Activated CD4-positive, alpha-beta memory T cell treated with anti-CD3 and anti-CD28 coated beads for 36 hours (primary cell): Measurements from ENCODE around the gene CAMTA1. TPM values are rescaled to one million over a fixed set of nuclear protein-coding genes. Genes with fewer than 3 reads are reported as not detected.

ENCODE experiments used
- CTCF ChIA-PET: fragments of 350-600 bp; sonication (Branson Sonifier 250); formaldehyde crosslinking; loops from one replicate; lab custom pipeline; 2021; ENCODE audit warnings: antibody characterized with exemption, inconsistent platforms; lab: Charles Lee
- POLR2A ChIA-PET: fragments of 350-600 bp; sonication (Branson Sonifier 250); formaldehyde crosslinking; loops from one replicate; lab custom pipeline; 2021; ENCODE audit warnings: antibody characterized with exemption; lab: Charles Lee
- DNase-seq: peaks from one replicate; pipeline ENCODE4 v3.0.0-alpha.2; 2020
- H3K27ac Mint-ChIP-seq: one replicate; pipeline ENCODE4 v1.8.0; 2021; ENCODE audit warnings: mixed read lengths
- H3K27me3 Mint-ChIP-seq: one replicate; pipeline ENCODE4 v1.8.0; 2021; ENCODE audit warnings: mixed read lengths
- H3K36me3 Mint-ChIP-seq: one replicate; pipeline ENCODE4 v1.8.0; 2021; ENCODE audit warnings: mixed read lengths
- H3K4me1 Mint-ChIP-seq: one replicate; pipeline ENCODE4 v1.8.0; 2021; ENCODE audit warnings: low read depth, mixed read lengths
- H3K4me3 Mint-ChIP-seq: one replicate; pipeline ENCODE4 v1.8.0; 2021; ENCODE audit warnings: mild to moderate bottlenecking, mixed read lengths
- H3K9me3 Mint-ChIP-seq: one replicate; pipeline ENCODE4 v1.8.0; 2021; ENCODE audit warnings: mixed read lengths
- intact Hi-C: fragments of 100-400 bp; cut with micrococcal nuclease; formaldehyde crosslinking; loops from one replicate; pipeline ENCODE4 v1.15.1; 2023
- total RNA-seq, 2 experiments: library from RNA; stranded (reverse); gene quantifications; one replicate each; pipeline ENCODE4 v1.2.3, GENCODE V29; 2021

CAMTA1 gene
- total RNA-seq, 2 experiments from 2014 or later, result 64.7 to 68.9 TPM

DNA sequence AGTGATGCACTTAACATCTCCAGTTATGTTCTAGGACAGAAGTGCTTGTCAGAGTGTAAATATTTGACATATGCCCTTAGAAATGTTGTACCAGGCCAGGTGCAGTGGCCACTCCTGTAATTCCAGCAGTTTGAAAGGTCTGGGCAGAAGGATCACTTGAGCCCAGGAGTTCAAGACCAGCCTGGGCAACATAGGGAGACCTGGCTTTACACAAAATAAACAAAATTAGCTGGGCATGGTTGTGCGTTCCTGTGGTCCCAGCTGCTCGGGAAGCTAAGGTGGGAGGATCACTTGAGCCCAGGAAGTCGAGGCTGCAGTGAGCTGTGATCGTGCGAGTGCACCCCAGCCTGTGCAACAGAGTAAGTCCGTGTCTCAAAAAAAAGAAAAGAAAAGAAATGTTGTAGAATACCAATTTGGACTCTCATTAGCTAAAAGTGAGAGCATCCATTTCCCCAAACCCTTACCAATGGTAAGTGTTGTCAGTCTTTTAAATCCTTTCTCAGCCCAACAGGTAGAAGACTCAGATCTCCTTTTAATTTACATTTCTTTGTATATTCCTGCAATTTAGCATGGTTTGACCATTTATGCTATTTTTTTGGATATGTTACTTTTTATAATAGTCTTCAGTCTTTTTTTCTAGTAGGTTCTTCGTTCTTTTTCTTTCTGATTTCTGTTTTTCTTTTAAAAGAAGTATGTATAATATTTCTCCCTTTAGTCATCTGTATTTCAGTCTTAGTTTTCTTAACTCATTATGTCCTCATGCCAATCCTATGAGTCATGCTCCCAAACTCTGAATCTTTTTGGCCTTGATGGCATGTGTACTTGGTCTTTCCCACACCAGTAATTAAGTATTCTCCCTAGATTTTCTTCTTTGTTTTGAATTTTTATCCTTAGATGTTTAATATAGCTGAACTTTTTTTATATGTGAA, 74.4 kb downstream of the CAMTA1 start:
- Mint-ChIP-seq H3K36me3 (peaks cover 8% of the 10 kb centered on the region), H3K9me3 (no peaks in the 10 kb centered on the region), H3K4me1 (peaks cover 19% of the 10 kb centered on the region), H3K4me3 (no peak overlapping the region), H3K27ac (peak overlapping the region; percentile 44), H3K27me3 (no peaks in the 10 kb centered on the region)
- ChIA-PET CTCF (no interaction called here), POLR2A (interaction anchor here (0.6 to 1.5 kb wide), 2 partner anchors 115 to 254 kb away, joined by 3 to 4 read pairs; no protein-coding TSS in a partner anchor)
- intact Hi-C loops, result no loop called here
- DNase-seq, result no peak

DNA sequence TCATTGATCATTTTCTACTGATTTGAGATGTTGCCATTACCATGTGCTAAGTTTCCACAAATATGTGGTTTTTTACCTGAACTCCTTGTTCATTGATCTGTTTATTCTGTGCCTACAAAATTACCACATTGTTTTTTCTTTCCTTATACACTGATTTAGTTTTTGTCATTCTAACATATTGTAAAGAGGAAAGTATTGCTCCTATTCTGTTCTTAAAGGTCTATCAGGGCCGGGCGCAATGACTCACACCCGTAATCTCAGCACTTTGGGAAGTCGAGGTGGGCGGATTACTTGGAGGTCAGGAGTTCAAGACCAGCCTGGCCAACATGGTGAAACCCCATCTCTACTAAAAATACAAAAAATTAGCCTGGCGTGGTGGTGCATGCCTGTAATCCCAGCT, 75.1 kb downstream of the CAMTA1 start:
- Mint-ChIP-seq H3K4me1 (peaks cover 19% of the 10 kb centered on the region), H3K4me3 (no peak overlapping the region), H3K36me3 (peaks cover 8% of the 10 kb centered on the region), H3K9me3 (no peaks in the 10 kb centered on the region), H3K27ac (no peak overlapping the region), H3K27me3 (no peaks in the 10 kb centered on the region)
- ChIA-PET CTCF (no interaction called here), POLR2A (interaction anchor here (1.5 kb wide), 1 partner anchor 115 kb away, joined by 4 read pairs; no protein-coding TSS in a partner anchor)
- peak; percentile 18 for DNase-seq
- intact Hi-C loops, result no loop called here

DNA sequence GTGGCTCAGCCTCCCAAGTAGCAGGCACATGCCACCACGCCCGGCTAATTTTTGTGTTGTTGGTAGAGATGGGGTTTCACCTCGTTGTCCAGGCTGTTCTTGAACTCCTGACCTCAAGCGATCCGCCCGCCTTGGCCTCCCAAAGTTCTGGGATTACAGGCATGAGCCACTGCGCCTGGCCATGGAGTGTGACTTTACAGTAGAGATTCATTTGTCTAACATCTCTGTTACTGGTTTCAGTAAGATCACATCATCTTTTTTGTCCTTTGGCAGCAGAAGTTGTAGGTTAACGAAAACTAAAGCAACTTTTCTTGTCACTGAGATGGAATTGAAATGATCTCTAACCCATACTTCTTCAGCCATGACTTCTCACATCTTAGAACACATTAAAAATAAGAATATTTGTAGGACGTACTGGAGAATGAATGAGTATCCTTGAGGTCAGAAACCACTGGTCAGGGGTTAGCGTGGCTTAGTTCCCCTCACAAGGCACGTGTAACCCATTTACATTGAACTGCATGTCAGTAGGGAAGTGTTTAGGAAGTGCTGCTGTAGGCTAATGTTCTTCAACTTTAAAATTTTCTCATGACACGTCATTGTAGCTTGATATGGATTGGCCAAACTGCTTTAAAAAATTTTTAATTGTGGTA, 75.9 kb downstream of the CAMTA1 start:
- no peaks in the 10 kb centered on the region for H3K9me3 Mint-ChIP-seq

DNA sequence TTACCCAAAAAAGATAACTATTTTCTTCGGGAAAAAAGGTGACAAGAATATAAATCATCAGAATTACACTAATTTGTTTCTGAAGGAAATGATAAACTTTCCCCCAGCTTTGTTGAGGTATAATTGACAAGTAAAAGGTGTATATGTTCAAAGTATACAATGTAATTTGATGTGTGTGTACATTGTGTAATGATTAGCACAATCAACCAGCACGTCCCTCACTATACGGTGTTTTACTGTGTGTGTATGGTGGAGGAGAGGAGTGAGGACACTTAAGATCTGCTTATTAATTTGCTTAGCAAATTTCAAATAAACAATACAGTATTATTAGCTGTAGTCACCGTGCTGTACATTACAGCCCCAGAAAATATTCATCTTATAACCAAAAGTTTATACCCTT, 77.7 kb downstream of the CAMTA1 start:
- Mint-ChIP-seq H3K36me3 (peaks cover 8% of the 10 kb centered on the region), H3K9me3 (no peaks in the 10 kb centered on the region), H3K27me3 (no peaks in the 10 kb centered on the region), H3K27ac (no peak overlapping the region), H3K4me3 (no peak overlapping the region), H3K4me1 (peaks cover 27% of the 10 kb centered on the region)
- POLR2A ChIA-PET, result no interaction called here
- DNase-seq, result no peak
- CTCF ChIA-PET, result interaction anchor here (0.9 kb wide), 1 partner anchor 78 kb away, joined by 3 read pairs; the partner anchor contains the start of gene CAMTA1
- intact Hi-C loops, result no loop called here

More for the DNA sequence above, 75.9 kb downstream of the CAMTA1 start:
- intact Hi-C loops, result no loop called here
- Mint-ChIP-seq H3K27ac (no peak overlapping the region), H3K27me3 (no peaks in the 10 kb centered on the region), H3K4me1 (peaks cover 22% of the 10 kb centered on the region), H3K36me3 (peaks cover 8% of the 10 kb centered on the region), H3K4me3 (no peak overlapping the region)
- no peak for DNase-seq
- POLR2A ChIA-PET, result no interaction called here
- CTCF ChIA-PET, result no interaction called here

DNA sequence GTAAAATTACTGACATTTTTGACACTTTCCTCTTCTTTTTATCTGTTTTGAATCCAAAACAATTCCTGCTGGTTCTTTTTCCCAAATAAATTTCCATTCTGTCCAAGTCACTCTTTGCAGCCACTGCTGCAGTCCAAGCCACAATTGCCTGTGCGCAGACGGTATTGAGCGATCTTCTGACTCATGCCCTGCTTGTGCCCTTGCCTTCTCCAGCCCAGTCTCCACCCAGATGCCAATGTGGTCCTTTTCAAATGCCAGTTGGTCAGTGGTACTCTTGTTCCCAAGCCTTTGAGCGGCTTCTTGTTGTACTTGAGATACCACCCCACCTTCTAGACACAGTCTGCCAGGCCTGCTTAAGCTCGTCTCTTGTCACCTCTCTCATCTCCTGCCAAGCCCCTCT, 78.9 kb downstream of the CAMTA1 start:
- no peaks in the 10 kb centered on the region for H3K9me3 Mint-ChIP-seq
- no peak for DNase-seq
- no peak overlapping the region for H3K4me3 Mint-ChIP-seq
- H3K27me3 Mint-ChIP-seq, result no peaks in the 10 kb centered on the region
- intact Hi-C loops, result no loop called here
- no peak overlapping the region for H3K27ac Mint-ChIP-seq
- CTCF ChIA-PET, result no interaction called here
- H3K36me3 Mint-ChIP-seq, result peaks cover 8% of the 10 kb centered on the region
- H3K4me1 Mint-ChIP-seq, result peaks cover 33% of the 10 kb centered on the region
- POLR2A ChIA-PET, result no interaction called here

DNA sequence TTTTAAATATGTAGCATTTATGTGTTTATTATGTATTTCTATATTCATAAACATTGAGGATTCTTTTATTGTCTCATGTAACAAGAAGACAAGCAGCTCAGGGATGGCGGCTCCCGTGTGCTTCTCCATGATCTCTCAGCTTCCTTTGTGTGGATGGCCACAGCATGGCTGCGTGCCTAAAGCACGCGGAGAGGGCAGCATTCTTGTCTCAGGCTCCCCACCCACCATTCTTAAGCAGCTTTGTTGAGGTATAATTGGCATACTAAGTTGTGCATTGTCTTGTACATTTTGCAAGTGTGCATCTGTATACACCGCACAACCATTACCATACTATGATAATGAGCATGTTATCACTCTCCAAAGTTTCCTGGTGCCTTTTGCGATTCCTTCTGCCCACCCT, 81.6 kb downstream of the CAMTA1 start:
- ChIA-PET CTCF (no interaction called here), POLR2A (no interaction called here)
- no peak overlapping the region for H3K4me3 Mint-ChIP-seq
- intact Hi-C loops, result no loop called here
- no peak overlapping the region for H3K27ac Mint-ChIP-seq
- H3K9me3 Mint-ChIP-seq, result no peaks in the 10 kb centered on the region
- H3K36me3 Mint-ChIP-seq, result peaks cover 5% of the 10 kb centered on the region
- no peak for DNase-seq
- H3K4me1 Mint-ChIP-seq, result peaks cover 18% of the 10 kb centered on the region
- no peaks in the 10 kb centered on the region for H3K27me3 Mint-ChIP-seq

DNA sequence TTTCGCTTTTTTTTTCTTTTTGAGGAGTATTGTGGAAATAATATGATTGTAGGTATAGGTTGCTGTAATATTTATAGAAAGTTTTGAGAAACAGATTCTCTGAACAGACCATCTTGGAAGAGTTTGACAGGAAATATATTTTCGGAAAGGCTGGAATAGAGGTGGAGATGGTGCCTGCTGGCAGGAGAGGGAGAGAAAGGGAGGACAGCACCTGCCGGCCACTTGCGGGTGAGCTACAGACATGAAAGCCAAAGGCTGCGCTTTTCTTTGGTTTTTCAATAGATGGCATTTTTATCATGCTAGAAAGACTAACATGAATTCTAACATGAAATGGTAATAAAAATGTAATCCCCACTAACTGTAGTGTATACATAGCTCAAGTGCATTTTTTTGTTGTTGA, 82.1 kb downstream of the CAMTA1 start:
- H3K4me3 Mint-ChIP-seq, result no peak overlapping the region
- H3K4me1 Mint-ChIP-seq, result peaks cover 21% of the 10 kb centered on the region
- DNase-seq, result no peak
- peaks cover 5% of the 10 kb centered on the region for H3K36me3 Mint-ChIP-seq
- intact Hi-C loops, result no loop called here
- ChIA-PET POLR2A (no interaction called here), CTCF (no interaction called here)
- no peaks in the 10 kb centered on the region for H3K9me3 Mint-ChIP-seq
- no peak overlapping the region for H3K27ac Mint-ChIP-seq
- H3K27me3 Mint-ChIP-seq, result no peaks in the 10 kb centered on the region

DNA sequence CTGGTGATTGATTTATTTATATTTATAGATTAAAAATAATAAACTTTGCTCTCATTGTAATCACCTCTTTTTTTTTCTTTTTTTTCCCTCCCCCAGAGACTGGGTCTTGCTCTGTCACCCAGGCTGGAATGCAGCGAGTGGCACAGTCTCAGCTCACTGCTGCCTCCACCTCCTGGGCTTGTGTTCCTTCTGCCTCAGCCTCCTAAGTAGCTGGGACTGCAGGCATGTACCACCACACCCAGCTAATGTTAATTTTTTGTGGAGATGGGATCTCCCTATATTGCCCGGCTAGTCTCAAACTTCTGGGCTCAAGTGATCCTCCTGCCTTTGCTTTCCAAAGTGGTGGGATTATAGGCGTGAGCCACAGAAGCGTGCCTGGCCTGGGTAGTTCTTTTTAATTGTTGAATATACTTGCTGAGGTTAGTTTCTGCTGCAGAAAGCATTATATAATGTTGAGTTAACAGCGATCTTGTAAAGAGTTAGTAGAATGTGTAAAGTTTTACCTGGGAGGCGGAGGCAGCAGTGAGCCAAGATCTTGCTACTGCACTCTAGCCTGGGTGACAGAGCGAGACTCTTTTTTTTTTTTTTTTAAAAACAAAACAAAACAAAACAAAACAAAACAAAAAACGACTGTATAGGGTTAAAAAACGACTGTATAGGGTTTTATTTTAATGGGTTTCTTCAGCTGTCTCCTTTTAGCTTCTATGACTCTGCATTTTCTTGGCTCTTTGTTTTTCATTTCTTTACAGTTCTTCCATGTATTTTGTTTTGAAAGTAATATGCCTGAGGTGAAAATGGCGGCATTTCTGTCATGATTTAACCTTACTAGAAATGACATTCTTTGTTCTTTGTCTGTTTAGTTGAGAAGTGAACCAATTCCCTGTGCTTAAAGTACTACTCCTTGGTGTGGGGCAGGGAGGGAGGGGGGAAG, 82.7 kb downstream of the CAMTA1 start:
- Mint-ChIP-seq H3K27ac (no peak overlapping the region), H3K9me3 (no peaks in the 10 kb centered on the region), H3K4me1 (peaks cover 27% of the 10 kb centered on the region), H3K36me3 (peaks cover 5% of the 10 kb centered on the region), H3K27me3 (no peaks in the 10 kb centered on the region), H3K4me3 (no peak overlapping the region)
- ChIA-PET POLR2A (no interaction called here), CTCF (interaction anchor here (0.6 to 1.1 kb wide), 3 partner anchors 12 to 148 kb away, joined by 3 read pairs; no protein-coding TSS in a partner anchor)
- no peak for DNase-seq
- intact Hi-C loops, result no loop called here

DNA sequence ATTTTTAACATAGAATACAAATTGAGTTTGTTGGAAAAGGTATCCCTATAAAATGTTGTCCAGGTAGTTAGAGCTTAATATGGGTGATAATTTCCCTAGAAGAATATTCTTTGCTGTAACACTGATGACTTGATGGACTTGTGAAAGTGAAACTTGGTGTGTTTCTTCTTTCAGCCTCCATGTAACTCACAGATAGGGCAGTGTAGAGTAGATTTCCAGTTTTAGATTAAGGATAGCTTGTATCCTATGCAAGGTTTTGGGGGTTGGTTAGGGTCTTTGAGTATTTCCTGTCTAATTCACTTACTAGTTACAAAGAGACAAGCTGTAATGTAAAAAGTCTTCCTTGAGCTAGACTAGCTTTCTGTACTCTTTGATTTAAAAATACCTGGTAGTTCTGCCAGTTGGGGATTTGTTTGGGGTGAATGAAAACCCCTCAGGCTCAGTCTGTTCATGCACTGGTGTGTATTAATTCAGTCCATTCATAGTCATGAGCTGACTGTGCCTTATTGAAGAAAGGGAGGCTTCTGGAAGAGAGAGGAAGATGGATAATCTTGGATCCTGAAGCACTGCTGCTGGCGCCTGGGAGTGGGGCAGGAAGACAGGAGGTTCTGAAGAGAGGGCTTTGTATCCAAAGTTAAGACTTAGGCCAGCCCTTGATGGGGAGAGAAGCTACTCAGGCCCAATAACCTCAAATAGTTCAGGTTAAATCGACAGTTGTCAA, 83.6 kb downstream of the CAMTA1 start:
- H3K36me3 Mint-ChIP-seq, result peaks cover 5% of the 10 kb centered on the region
- no peak overlapping the region for H3K27ac Mint-ChIP-seq
- ChIA-PET POLR2A (no interaction called here), CTCF (interaction anchor here (0.6 to 1.1 kb wide), 3 partner anchors 11 to 149 kb away, joined by 3 read pairs; no protein-coding TSS in a partner anchor)
- no peaks in the 10 kb centered on the region for H3K27me3 Mint-ChIP-seq
- peaks cover 27% of the 10 kb centered on the region for H3K4me1 Mint-ChIP-seq
- intact Hi-C loops, result no loop called here
- H3K9me3 Mint-ChIP-seq, result no peaks in the 10 kb centered on the region
- H3K4me3 Mint-ChIP-seq, result no peak overlapping the region
- no peak for DNase-seq

DNA sequence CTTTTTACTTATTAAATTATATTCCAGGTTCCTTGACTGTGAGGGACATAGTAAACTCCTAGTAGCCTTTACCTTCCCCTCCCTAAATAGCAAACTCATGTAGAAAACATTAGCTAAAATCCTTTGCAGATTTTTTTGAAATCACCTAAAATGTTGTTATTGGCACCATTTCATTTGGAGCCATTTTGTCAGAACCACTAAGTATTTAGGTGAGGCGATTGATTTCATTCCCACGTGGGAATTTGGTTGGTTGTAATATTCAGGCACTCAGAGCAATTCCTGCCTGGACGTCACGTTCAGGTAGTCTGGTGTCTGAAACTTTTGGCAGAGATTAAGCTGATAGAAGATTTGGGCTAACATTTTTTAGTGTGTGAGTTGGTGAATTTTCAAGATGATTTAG, 84.3 kb downstream of the CAMTA1 start:
- no peak overlapping the region for H3K4me3 Mint-ChIP-seq
- CTCF ChIA-PET, result interaction anchor here (1.0 to 1.9 kb wide), 2 partner anchors 21 to 150 kb away, joined by 3 to 7 read pairs; no protein-coding TSS in a partner anchor

DNA sequence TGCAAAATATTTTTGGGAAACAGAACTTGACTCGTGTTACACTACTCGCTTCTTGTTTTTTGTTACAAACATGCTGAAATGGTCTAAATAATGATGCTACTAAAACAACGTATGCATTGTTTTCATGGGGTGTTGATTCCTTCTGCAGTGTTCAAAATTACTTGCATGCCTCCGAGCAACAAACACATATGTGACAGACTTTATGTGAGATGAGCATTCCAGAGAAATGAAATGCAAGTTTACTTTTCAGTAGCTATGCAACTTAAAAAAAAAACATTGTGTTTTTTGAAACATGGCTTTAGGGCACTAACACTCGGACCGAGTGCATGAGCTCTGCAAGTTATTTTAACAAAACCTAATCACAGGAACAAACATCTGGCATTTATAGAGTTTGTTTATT, 84.8 kb downstream of the CAMTA1 start:
- Mint-ChIP-seq H3K27me3 (no peaks in the 10 kb centered on the region), H3K9me3 (no peaks in the 10 kb centered on the region), H3K36me3 (no peaks in the 10 kb centered on the region), H3K4me1 (peaks cover 27% of the 10 kb centered on the region), H3K27ac (no peak overlapping the region), H3K4me3 (no peak overlapping the region)
- ChIA-PET POLR2A (interaction anchor here (0.6 kb wide), 1 partner anchor 322 kb away, joined by 3 read pairs; no protein-coding TSS in a partner anchor), CTCF (interaction anchor here (1.9 kb wide), 1 partner anchor 20 kb away, joined by 7 read pairs; no protein-coding TSS in a partner anchor)
- no peak for DNase-seq
- intact Hi-C loops, result no loop called here

More for the DNA sequence above, 84.3 kb downstream of the CAMTA1 start:
- no peaks in the 10 kb centered on the region for H3K9me3 Mint-ChIP-seq
- POLR2A ChIA-PET, result no interaction called here
- H3K27ac Mint-ChIP-seq, result no peak overlapping the region
- no peaks in the 10 kb centered on the region for H3K36me3 Mint-ChIP-seq
- peaks cover 27% of the 10 kb centered on the region for H3K4me1 Mint-ChIP-seq
- intact Hi-C loops, result no loop called here
- H3K27me3 Mint-ChIP-seq, result no peaks in the 10 kb centered on the region
- no peak for DNase-seq
